ENCODE data around the gene ANKRD63.

ANKRD63 gene

DNA sequence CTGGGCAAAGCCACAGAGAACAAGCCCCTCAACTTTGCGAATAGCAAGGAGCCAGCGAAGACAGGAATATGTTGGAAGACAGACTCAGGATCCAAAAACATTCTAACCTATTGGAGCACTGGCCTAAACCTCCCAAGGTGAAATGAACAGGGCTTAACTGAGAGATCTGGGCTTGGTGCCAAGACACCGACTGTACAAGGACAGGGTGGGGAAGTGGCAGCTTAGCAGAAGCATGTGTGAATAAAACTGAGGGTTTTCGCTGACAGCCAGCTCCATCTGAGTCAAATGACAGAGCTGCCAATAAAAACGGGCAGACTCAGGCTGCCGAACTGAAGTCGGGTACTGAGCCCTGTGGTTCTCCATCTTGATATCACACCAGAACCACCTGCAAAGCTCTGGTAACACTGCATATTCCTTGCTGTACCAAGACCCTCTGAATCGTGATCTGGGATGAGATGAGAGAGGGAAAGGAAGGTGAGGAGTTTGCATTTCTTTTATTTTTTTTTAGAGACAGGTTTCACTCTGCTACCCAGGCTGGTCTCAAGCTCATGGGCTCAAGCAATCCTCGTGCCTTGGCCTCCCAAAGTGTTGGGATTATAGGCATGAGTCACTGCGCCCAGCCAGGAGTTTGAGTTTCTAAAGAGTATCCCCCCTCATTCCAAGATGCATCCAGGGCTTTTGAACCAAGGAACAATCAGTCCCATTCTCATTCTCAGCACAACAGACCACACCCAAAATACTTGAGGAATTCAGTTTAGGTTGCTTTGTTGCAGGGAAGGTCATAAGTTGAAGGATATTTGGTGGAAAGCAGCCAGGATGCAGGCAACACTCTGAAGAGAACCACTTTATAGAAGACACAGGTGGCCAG, 30.9 kb upstream of the ANKRD63 start:
- DNase-seq (ENCODE audit: low spot score) = no peak

DNA sequence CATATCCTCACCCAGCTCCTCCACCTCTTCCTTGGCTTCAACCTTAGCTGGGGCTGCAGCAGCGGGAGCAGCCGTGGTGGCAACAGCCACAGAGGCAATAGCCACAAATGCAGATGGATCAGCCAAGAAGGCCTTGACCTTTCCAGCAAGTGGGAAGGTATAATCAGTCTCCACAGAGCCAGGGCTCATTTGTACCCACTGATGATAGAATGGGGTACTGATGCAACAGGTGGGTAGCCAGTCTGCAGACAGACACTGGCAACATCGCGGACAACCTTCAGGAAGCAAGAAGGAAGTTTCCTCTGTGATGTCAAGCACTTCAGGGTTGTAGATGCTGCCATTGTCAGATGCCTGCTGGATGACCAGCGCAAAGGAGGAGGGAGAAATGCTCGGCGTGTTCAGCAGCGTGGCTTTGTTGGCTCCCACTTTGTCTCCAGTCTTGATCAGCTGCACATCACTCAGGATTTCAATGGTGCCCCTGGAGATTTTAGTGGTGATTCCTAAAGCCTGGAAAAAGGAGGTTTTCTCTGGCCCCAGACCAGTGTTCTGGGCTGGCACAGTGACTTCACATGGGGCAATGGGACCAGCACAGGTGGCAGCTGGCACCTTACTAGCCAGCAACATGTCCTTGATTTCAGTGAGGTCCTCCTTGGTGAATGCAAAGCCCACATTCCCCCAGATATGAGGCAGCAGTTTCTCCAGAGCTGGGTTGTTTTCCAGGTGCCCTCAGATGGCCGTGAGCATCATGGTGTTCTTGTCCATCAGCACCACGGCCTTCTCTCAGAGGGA, 29.7 kb upstream of the ANKRD63 start:
- no peak for DNase-seq (ENCODE audit: low spot score)

DNA sequence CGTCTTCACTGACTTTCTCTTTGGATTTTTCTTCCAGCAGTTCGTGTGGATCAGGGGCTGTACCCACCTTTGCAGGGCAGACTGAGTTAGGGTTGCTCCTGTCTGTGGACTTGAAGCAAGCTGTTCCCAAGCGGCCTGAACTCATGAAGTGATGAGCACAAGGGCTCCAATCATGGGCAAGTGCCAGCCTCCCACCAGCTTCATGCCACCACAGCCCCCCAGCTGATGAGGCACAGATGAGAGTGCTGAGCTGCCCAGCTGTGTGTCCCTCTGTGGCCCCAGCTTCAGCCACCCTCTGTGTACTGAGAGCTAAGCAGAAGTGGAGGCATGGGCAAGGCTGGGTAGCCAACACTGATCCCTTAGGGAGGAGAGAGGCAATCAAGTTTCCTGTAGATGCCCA, 28.1 kb upstream of the ANKRD63 start:
- no peak for DNase-seq (ENCODE audit: low spot score)

DNA sequence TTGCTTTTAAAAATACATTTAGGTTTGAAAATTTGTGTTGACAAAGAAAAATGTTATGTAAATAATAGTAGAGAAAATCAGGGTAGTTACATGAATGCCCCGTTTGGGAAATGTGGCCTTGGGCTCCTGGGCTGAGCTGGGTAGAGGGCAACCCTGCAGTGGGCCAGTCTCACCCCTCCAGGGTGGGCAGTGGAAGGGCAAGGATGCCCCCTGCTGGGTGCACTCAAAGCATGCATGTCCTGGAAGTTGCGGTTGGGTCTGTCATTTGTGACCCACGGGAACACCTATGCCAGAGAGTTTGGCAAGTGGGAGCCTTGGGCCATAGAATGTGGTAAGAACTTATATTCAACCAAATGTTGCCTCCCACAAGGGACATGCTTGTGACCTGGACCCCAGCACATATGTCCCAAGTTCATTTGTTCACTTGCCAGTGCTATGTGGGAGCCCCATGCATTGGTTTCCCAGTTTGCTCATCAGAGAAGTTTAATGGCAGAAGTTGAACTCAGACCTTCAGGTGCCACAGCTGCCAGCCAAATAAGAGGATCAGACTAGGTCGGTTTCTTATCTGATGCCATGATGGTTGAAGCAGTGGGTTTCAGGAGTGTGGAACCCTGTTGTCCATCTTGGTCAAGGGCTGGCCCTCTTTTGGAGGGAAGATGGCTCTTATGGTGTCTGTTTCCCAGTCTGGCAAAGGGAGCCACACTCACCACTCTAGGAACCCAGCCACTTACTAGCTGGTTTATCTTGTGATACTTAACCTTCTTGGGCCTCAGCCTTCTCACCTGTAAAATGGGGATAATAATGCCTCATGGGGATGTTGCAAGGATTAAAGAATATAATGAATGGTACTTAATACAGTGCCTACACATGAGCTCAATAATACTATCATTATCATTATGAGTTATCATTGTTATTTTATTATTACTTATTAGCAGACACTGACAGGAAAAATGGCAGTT, 27.4 kb upstream of the ANKRD63 start:
- DNase-seq (ENCODE audit: low spot score) = peak; percentile 73

DNA sequence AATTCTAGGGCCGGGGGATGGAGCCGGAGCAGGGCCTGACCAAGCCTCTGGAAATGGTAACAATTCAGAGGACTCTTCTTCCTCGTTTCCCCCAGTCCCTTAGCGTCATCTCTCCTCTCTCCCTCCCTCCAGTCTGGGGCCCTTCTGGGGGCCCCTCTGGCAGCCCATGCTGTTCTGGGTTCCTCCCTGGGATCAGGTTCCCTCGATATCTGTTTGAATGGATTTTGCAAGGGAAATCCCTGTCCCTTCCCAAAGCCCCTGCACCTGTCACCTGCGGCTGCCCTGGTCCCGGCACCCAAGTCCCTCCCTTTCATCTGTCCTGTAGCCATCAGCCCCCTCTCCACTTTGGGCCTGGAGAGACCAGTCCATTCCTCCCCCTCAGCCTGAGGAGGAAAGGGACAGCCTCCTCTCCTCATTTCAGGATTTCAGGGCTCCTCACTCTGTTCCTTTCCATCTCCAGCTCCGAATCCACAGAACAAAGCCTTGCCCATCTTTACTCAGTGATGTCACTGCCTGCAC, 26.5 kb upstream of the ANKRD63 start:
- no peak for DNase-seq (ENCODE audit: low spot score)

DNA sequence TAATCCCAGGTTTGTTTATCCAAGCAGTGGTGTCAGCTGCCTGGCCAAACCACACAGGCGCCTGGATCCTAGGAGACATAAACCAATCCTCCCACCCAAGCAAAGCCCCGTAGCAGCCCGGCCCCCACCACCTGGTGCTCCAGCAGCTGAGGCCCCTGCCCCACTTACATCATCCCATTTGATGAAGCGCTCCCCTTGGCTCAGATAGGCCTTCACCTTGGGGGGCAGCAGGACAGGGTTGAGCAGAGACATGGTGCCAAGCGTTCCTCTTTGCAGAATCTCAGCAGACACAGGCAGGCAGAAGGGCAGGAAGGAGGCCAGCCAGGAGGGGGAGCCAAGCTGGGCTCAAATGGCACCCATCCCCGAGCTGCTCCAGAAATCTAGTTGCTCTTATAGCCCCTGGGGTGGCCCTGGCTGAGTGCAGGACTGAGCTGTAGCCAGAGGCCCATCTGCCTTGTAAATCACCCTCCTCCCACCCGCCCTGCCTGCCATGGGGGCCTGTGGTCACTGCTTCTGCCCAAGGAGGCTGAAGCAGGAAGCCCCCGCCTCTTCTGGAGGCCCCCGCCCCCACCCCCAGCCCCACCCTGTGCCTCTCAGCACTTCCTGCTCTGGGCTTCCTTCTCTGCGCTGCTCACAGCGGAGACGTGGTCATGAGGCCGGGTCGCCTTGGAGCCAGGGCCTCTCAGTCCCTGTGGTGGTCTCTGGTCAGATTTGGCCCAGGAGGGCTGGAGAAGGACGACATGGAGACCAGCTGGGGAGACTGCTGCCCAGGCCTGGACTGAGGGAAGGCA, 24.8 kb upstream of the ANKRD63 start, which contains the start of gene PLCB2:
Gene PLCB2 (minus strand): TSS at position 515 of the 791 bp plus-strand sequence. CDS start 263 bp downstream, at position 252.
- no peak for DNase-seq (ENCODE audit: low spot score)

DNA sequence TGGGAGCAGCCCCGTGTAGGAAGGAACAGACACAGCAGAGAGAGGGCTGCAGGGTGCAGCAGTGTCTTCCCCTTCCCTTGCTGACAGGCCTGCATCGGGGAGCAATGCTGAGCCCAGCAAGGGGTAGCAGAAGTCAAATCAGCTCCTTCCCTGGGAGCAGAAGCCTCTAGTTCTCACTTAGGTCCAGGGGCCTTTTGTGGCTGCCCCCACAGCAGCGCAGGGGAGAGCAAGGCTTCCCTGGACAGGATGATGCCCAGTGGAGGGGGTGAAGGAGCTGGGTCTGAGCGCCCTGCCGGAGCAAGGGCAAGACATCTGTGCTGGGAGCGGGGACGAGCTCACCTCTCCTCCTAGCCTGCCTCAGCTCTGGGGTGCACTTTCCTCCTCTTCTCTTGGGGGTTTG, 24.0 kb upstream of the ANKRD63 start:
- DNase-seq (ENCODE audit: low spot score) = no peak

DNA sequence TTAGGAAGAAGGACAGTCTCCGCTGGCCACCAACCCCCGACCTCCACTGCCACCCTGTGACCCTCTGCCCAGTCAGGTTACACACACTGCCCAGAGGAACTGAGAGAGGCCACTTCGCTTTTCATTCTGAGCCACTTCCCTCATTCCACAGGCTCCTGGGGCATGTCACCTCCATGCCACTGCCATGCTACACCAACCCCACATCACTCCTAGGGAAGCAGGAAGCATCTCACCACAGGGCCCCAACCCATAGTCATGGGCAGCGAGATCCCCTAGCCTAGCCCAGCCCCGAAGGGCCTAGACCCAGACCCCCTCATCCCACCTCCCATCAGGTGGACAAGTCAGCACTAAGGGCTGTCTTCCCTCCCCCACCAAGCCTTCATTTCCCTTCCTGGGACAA, 23.5 kb upstream of the ANKRD63 start:
- DNase-seq (ENCODE audit: low spot score) = no peak

DNA sequence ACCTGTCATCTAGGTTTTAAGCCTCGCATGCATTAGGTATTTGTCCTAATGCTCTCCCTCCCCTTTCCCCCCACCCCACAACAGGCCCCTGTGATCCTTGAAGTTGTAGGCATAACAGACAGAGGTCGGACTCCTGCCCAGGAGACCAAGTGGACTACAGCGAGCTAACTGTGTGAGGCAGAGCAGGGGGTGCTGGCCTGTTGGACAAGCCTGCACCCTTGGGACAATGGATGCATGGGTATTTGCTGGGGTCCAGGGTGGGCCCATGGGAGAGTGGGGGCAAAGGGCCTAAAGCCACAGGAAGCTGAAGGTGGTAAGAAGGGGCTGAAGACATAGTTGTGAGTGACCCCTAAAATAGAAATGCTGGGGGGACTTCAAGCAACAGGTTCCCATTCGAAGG, 22.4 kb upstream of the ANKRD63 start:
- DNase-seq (ENCODE audit: low spot score) = no peak

DNA sequence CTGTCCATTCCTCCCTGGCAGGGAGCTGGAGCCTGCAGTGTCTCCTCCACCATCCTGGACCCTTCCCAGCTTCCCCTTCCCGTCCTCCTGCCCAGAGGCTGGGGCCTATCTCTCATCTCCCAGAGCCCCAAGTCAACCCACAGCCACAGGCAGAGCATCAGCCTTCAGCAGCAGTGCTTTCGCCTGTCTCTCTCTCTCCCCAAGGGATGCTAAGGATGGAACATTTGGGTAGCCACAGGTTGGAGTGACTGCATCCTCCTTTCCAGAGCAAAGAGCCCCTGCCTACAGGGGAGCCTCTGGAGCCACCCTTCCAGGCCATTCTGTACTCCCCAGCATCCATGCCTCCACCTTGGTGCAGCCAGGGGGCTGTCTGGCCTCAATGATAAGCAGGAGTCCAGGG, 20.7 kb upstream of the ANKRD63 start:
- no peak for DNase-seq (ENCODE audit: low spot score)

DNA sequence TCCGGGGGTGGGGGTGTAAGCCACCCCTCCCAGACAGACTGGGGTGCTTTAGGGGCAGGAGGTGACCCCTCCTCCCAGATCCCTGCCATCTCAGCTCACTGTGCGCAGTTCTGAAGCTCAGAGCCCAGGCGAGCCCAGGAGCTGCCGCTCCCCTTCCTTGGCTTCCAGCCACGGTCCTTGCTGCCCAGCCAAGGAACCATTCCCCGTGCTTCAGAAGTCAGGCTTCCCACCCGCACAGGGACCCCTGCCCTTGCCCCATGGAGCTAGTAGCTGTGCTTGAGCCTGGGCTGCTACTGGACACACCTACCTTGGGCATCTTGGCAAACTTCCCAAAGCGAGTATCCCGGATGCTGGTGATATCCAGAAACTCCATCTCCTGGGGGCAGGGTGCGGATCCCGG, 20.1 kb upstream of the ANKRD63 start:
- no peak for DNase-seq (ENCODE audit: low spot score)

DNA sequence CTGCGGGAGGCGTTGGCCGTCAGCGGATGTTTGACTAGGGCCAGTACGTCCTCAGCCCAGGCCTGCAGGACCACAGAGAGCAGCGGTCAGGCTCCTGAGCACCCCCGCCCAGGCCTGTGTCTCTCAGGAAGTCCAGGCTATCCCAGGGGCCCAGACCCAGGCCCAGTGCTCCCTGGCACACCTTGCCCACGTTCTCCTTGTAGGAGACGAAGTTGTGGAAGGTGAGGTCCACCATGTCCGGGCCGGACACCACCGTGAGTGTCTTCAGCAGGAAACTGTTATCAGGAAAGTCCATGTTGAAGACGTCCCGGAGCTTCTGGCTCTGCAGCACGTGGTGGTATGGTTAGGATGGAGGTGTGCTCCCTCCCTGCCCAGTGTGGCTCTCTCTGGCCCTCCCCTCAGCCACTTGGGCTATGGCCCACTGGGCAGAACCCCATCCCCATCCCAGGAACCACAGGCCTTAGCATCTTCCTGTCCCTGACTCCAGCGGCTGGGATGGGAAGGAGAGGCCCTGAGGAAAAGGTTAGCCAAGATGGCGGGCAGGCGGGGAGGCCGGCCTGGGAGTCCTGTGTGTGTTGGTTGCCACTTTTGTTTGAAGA, 19.5 kb upstream of the ANKRD63 start:
- DNase-seq (ENCODE audit: low spot score) = no peak

DNA sequence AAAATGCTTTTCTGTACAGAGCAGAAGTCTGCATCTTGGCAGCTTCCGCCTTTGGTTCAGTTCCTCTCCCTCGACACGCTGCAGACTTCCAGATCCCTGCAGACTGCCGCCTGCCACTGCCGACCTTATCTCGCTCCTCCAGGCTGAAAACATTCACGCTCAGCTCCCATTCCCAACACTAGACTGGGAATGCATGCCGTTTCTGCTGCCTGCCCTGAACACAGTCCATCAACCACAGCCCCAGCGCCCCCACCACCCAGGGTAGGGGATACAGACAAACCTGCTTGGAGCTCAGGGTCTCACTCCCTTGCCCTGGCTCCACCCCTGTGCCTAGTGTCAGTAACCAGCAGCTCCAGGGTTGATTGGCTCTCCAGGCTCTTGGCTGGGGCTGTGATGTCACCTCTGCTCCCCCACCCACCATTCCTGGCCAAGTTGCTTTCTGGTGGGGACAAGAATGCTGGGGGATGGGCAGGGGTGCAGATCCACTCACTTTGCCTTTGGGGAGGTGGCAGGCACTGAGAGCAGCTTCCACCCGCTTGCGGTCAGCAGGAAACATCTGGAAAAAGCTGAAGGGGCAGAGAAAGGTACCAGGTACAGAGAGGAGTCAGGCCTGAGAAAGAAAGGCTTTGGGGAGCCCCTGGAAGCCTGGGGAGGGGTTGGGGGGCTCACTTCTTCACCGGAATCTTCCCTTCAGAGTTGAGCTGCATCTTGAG, 18.8 kb upstream of the ANKRD63 start:
- no peak for DNase-seq (ENCODE audit: low spot score)

DNA sequence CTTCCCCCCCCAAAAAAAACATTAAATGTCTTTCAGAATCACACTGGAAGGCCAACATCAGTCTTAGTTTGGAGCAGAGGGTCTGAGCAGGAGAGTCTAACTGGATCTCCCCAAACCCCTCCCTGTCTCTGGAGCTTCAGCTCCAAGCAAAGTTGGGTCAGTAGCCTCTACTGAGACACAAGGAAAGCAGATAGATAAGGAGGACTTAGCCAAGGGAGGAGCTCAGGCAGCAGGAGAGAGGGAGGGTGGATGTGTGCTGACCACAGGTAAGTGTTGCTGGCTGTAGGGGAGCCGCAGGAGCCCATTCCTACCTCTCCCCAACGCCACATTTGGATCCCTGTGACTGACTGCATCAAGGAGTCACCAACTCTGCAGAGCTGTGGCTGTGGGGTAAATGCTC, 17.9 kb upstream of the ANKRD63 start:
- no peak for DNase-seq (ENCODE audit: low spot score)

DNA sequence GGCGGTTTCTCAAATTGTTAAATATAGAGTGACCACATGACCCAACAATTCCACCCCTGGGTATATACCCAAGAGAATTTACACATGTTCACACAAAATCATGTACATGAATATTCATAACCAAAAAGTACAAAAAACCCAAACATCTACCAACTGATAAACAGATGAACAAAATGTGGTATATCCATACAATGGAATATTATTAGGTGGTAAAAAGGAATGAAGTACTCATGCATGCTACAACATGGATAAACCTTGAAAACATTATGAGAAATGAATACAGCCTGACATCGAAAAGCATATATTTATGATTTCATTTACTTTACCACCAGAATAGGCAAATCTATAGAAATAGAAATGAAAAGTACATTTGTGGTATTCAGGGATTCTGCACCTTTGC, 17.5 kb upstream of the ANKRD63 start:
- no peak for DNase-seq (ENCODE audit: low spot score)

DNA sequence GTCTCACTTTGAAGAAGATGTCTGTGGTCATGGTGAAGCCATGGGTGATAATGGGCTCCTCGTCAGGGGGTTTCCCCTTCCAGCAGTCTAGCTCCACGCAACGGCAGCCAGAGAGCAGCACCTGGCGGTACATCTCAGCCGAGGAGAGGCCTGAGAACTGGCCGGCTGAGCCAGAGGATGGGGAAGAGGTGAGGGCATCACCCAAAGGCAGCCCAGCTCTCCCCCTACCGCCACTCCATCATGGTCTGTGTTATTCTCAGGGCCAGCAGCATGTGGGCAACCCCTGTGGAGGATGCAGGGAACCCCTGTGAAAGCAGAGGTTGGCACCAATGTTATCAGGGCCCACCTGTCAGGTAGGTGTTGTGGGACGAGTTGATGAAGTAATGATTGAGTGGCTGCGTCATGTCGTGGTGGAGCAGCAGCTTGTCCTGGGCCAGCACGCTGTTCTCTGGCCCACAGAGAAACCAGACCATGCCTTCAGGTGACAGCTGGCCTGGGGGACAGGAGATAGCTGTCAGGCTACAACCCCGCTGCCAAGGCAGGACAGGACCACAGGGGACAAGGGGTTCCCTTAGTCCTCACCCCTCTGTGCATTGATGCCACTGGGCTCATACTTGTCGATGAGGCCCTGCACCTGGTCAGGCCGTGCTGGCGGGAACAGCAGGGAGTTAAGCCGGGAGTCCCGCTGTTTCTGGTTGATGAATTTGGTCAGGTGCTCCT, 15.5 kb upstream of the ANKRD63 start:
- no peak for DNase-seq (ENCODE audit: low spot score)

DNA sequence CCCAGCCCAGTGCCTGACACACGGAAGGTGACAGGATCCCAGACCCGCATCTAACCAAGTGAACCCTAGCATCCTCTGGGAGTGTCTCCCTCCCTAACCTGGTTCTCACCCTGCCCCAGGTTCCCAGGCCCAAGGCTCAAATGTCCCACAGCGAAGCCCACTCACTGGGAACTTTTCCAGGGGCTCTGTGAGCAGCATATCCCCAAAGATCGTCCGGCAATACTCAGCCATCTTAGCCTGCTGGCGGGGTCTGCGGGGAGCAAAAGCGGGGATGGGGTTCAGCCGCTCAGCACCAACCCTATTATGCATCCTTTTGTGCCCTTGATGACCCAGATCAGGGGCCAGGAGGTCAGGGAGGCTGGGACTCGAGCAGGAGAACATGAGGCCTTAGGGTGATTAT, 14.5 kb upstream of the ANKRD63 start:
- DNase-seq (ENCODE audit: low spot score) = no peak

DNA sequence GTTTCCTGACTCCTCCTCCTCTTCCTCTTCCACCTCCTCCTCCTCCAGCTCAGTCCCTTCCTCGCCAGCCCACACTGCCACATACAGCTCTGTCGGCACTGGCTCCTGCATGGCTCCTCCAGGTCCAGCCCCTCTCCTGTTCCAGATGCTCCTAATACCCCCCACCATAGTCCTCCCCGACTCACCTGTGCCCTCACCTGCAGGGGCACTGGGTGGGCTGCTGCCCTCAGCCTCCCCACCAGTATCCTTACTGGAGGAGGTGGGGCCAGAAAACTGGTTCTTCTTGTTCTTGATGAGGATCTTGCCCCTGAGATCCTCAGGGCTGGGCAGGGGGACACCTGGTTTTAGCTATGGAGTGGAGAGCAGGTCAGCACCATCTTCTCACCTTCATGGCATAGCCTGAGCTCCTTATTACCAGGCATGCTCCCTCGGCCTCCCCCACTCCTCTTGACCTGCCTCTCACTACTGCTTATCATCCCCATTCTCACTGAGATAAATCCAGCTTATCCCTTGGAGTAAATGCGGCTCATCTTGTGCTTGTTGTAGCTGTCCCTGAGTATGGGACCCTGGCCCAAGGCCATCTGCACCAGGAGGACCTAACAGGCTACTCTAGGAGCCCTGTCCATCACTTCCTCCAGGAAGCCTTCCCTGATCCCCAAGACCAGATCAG, 13.8 kb upstream of the ANKRD63 start:
- no peak for DNase-seq (ENCODE audit: low spot score)

All from HuH-7 (cell line).